GM19043 (cell line): ENCODE results near the gene CDH19.
A peak's percentile ranks its signal among the peaks of the same experiment; 100 is the strongest.

Experiments used
- ATAC-seq: cut with Tn5 transposase; IDR thresholded peaks from one replicate; pipeline ENCODE4 v1.9.1; 2021; ENCODE audit warnings: low read depth; ENCODE audit not compliant: unreplicated experiment

Gene CDH19, protein sequence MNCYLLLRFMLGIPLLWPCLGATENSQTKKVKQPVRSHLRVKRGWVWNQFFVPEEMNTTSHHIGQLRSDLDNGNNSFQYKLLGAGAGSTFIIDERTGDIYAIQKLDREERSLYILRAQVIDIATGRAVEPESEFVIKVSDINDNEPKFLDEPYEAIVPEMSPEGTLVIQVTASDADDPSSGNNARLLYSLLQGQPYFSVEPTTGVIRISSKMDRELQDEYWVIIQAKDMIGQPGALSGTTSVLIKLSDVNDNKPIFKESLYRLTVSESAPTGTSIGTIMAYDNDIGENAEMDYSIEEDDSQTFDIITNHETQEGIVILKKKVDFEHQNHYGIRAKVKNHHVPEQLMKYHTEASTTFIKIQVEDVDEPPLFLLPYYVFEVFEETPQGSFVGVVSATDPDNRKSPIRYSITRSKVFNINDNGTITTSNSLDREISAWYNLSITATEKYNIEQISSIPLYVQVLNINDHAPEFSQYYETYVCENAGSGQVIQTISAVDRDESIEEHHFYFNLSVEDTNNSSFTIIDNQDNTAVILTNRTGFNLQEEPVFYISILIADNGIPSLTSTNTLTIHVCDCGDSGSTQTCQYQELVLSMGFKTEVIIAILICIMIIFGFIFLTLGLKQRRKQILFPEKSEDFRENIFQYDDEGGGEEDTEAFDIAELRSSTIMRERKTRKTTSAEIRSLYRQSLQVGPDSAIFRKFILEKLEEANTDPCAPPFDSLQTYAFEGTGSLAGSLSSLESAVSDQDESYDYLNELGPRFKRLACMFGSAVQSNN

DNA sequence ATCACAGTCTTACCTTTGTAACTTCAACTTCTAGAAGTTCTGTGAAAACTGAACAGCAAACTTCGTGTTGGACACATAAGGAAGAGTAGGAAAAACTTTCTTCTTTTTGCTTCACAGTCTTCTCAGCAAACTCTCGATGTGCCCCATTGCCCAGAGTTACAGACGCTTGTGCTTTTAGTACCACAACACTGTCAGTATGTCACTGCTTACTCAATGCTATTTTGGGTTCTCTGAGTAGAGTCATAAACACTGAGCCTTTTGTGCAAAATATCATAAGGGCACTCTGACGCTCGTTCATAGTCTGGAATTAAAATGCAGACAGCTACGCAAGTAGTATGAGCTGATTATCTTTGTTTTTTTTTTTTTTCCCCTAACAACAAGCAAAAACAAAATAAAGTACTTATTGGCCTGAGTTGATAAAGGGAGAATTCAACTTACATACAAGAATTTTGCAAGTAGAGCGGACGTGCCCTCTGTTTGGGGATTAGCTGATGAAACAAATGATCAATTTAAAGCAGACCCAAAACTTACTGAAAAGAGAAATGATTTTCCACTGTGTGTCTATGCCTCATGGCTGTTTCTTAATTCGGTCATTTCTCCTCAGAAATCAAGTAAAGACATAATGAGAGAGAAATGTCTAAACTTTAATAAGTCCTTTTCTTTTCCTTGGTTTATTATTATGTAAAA is at the start of gene CDH19:
TSS of gene CDH19 (minus strand) at position 150 of the 687 bp plus-strand sequence. CDS start 31,886 bp downstream, outside the sequence.
- no peak for ATAC-seq

DNA sequence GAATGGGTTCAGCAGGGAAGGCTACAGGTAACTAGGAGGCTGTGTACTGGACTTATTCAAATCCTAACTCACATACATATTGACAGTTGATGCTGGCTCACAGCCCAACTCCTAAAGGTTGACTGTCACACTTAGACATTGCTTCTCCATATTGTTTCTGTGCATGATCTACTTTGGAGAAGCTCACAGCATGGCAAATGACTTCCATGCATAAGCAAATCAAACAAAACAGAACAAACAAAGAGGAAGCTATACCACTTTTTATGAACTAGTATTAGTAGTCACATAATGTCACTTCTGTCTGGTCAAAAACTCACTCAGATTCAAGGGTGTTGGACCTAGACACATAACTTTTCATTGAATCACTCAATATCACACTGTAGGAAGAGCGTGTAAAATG is 43.8 kb upstream of the CDH19 start:
- no peak for ATAC-seq

DNA sequence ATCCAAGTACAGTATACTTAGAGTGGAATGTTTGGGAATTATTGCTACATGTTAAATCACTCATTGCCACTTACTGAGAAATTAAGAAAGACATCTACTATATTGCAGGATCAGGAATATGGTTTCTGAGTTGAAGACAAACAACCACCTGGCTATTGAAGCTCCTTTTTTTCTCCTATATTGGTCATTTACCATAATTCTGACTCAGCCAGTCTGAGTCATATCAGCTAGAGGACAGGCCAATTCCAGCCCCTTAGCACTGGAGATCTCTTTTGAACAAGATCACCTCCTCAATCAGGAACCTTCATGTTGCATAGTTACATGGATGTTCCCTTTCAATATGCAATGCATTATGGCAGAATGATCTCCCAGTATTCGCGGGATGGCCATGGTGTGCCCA is 42.7 kb upstream of the CDH19 start:
- no peak for ATAC-seq

DNA sequence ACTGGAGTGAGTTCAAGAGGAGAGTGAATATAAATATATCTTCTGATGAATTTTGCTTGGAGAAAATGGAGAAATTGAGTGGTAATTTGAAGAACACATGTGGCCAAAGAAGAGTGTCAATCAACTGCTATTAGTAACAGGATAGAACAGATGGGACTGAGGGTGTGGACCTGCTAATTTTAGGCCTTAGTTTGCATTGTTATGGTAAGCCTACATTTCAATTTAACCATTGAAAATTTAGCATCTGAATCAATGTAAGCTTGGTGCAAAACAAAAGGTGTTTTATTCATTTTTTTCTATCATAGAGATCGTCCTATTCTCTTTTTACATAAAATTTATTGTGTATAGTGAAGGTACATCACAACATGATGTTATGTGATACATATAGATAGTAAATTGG is 42.1 kb upstream of the CDH19 start:
- ATAC-seq, result no peak

DNA sequence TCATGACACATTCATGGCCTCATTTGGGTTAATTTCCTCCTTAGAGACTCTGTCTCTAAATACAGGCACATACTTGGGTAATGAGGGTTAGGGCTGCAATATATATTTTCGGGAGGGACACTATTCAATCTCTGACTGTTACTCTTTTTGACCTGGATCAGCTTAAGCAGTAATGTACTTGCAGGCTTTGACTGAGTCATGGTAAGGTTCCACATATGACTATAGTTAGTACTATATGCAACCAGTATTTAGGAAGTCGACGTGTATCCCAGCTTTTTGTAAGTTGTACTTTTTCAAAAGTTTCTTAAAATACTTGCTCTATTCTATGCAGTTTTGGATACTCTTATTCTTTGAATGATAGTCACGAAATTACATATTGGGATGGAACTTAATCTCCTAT is 37.2 kb upstream of the CDH19 start:
- ATAC-seq, result no peak

DNA sequence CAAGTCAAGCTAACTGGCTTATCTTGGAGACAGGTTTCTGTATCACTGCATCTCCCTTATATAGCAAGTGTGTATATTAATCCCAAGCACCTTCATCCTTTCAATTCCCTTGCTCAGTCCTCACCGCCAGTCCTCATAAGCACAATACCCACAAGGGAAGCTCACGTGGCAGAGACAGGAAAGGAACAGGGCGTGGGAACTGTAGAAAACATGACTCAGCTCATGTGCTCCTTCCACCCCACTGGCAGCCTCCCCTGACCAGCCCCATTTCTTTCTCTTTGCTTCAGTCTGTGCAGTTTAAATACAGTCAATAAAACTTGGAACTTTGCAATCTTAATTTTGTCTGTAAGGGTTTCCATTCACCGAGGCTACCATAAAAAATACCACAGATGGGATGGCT is 36.5 kb upstream of the CDH19 start:
- no peak for ATAC-seq

DNA sequence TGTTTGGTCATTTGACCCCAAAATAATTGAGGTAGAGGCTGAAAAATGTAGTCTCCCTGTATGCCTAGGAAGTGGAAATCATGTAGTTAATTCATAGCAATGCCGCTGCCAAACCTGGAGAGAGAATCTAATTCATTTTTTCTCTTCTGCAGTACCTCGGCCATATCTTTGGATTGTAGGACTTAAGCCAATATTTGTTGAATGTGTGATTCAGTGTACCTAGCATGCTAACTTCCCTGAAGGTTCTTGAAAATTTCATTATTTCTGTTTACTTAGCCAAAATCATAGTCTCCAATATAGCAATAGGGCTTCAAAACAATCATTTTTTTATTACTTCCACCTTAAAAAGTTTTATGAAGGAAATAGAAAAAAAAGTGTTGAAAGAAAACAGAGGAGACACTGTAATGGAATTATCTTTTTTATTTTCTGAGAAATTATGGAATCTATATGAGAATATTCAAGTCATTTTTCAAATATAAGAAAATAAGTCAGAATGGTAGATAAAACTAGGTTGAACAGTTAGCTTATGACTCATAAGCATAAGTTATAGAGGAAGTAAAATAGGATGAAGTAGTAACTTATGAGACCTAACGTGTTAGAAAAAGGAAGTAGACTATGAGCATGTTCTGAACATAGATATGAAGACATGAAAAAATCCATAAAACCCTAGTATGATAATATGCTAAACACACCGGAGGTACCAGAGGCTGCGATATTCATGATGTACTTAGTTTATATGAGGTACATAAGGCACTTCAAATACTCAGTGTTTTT is 35.2 kb upstream of the CDH19 start:
- ATAC-seq, result no peak

DNA sequence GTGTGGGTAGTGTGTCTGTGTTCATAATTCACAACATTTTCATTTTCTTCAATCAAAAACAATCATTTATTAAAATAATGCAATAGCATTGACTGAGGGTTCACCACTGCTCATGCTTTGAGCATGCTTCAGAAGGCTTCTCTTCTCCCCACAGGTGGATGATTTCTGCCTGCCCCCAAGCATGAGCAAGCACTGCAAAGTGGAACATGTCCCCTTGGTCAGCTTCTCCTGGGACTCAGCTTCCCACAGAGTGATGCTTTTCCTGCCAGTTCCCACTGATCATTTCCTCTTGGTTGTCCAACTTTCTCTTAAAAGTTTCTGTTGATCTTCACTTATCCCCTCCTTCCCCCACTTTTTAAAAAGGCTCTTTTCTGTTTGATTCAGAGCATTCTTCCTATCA is 31.5 kb upstream of the CDH19 start:
- no peak for ATAC-seq

DNA sequence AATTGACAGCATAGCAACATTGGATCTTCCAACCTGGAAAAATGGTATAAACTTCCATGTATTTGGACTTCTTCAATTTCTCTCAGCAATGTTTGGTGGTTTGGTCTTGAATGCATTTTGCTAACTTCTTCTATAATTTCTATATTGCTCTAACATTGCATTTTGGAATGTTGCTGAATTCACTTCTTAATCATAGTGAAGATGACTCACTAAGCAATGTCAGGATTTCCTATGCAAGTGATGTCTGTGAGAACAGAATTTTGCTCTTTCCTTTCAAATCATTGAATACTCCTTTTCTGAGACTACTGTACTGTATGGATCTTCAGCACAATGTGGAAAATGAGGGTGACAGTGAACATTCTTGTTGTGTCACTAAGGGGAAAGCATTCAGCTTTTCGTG is 28.9 kb upstream of the CDH19 start:
- no peak for ATAC-seq

DNA sequence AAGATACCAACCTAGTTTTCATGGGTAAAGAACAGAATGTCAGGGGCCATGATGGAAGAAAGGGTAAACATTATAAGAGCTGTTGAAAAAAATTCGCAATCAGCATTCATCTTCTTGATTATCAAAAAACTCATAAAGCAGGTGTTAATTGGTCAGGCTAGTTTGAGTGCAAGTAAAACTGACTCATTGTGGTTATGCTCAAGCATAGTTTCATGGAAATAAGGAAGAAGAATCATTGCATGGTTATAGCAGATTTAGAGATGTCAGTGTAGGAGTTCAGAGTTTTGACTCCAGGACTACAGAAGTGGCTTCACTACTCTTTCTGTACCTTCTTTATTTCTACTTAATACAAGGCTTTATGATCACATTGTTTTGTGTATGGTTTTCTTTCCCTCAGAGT is 26.9 kb upstream of the CDH19 start:
- ATAC-seq, result no peak

DNA sequence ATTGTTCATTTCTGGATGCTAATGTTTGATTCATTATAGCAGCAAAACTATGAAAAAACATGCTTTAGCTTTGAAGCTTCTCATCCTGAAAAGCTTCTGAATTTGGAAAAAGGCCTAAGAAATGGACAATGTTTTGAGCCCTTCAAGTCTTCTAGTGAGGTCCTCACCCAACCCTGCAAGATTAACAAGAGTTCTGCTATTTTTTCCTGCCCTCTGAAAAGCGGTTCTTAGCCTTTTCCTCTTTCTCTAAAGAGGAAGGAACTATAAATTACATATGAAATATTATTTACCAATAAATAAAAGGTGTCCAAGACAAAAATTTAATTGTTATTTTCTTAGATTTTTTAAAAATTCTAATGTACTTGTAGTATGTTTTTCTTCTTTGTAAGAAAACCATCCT is 19.9 kb upstream of the CDH19 start:
- ATAC-seq, result no peak

DNA sequence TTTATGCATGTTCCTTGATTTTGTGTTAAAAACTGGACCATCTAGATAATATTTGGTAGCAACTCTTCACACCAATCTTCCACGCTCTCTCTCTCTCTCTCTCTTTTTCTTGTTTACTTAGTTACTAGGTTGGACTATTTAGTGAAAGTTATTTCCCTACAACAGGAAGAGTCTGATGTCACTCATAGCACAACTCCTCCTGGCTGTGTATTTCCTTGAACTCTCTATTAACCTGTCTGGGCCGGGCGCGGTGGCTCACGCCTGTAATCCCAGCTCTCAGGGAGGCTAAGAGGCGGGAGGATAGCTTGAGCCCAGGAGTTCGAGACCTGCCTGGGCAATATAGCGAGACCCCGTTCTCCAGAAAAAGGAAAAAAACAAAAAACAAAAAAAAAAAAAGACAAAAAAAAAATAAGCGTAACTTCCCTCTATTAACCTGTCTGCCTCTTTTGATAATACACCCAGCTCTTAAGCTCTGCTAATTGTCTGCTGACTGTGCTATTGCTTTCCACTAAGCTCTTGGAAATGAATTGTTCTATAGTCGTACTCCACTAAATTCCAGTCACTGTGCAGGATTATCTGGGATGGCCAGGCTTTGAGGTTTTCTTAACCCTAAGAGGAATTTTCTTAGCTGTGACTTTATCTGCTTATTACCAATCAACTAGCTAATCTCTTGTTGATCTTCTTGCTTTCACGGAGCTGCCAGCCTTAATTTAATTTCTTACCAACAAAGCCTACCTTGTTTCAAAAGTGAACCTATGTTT is 18.1 kb upstream of the CDH19 start:
- ATAC-seq, result no peak

DNA sequence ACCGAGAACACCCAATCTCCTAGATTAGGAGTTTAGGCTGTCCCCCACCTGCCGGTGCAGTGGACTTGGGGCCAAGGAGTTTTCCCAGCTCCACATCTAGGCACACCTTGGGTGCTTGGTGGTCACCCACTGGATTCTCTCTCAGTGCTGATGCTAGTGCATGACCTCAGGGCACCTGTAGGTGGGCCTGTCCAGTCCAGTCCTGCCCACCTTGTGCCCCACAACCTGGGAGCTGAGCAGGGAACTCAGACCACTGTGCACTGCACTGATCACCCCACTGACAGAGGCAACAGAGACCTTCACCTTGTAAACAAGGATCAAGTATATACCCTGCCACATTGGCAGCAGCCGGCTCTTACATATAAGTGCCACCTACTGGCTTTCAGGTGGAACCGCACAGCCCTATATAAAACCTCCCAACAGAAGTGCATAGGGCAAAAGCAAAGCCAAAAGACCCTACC is 12.7 kb upstream of the CDH19 start:
- peak; percentile 67 for ATAC-seq

DNA sequence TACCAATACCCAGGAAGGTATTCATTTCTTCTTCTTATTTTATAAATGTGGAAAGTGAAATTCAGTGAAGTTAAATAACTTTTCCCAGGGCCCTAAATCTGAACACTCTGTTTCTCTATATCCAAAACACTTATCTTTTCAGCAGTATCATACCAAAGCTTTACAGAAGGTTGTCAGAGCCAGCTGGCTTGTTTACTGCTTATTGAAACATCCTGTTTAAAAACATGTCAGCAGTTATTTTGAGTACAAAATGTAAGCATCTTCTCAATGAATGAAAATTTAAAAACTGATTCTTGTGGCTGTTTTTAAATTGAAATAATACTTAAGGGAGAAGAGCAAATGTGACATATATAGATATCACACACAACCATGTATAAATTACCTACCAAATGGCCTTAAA is 11.3 kb upstream of the CDH19 start:
- ATAC-seq, result no peak

DNA sequence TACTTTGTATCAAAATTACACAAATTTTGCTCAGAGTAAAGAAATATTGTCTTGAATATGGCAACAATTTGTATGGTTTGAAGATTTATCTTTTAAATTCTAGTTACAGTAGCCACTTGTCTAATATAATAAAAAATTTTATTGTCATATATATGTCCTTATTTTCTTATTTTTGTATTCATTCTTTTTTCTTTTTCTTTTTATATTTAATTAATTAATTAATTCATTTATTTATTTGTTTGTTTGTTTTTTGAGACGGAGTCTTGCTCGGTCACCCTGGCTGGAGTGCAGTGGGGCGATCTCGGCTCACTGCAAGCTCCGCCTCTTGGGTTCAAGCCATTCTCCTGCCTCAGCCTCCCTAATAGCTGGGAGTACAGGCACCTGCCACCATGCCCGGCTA is 3.7 kb upstream of the CDH19 start:
- ATAC-seq, result no peak

DNA sequence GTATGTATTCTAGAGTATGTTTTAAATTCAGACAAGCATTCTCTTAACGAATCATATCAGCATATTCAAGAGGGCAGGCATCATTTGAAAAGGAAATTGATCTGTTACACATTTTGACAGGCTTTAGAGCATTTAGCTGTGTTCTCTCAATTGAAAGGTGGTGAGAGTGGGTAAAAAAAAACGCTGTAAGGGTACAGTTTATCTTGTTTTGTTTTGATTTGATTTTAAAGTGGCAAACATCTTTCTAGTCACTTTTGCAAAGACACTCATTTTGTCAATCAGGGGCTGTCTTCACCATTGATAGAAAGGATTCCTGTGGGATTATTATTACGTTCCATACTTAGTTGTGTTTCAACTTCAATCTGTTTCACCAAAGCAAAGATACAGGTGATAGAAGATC is 2.2 kb downstream of the CDH19 start:
- no peak for ATAC-seq

DNA sequence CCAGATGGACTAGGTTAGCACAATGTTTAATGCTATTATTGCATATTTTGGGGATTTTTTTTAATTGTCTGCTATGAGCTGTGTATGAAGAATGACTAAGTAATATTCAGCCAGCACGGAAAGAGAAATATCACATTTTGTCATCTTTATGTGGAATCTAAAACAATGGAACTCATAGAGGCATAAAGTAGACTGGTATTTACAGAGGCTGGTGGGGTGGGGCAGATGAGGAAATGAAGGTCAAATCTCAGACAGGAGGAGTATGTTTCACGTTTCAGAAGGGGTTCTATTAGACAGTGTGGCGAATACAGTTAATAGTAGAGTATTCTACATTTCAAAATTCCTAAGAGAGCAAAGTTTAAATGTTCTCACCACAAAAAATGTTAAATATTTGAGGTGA is 4.7 kb downstream of the CDH19 start:
- no peak for ATAC-seq

DNA sequence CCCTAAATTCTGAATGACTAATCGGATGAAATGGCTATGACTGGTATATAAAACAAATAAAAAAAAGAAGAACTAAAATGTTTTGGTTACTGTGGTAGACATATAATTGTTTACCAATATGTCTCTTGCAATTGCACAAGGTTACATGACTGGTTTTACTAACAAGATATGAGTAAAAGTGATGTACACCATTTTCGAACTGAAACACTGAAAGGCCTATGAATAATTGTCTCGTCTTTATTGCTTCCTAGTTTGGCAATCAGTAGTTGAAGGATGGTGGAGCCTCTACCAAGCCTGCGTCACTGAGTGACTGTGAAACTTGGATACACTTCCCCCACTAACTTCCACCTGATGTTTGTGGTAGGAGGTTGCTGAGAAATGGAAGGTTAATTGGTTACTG is 16.5 kb downstream of the CDH19 start:
- no peak for ATAC-seq

DNA sequence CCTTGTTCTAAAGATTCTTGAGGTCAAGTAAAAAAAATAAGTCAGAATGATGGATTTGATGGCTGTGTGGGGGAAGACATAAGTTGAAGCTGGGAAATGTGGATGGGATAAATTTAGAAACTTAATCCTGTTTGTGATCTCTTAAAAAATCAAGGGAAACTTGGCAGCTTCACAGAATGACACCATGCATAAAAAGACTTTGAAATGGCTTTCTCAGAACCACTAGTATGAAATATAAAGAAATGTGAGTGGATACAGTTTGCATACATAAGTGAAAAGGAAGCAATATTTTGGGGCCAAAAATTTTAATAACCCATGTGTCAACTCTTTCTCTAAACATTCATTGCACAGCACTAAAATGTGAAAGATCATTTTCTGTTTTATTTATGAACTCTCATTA is 21.7 kb downstream of the CDH19 start:
- ATAC-seq, result no peak

DNA sequence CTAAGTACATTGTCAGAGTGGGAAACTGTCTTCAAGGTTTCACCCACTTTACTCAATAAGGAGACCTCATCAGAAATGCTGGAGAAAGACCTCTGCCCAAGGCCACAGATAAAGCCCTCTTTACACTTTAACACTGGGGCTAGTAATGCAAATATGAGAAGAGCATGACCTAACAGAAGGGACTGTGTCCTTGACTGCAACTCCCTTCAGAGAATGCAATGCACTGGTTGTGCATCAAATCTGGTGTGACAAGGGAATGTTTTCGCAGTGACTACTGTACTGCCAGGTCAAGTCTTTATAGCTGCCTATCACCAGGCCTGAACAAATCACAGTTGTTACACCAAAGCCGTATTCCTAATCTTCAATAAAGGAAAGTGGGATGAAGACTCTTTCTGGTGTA is 28.6 kb downstream of the CDH19 start:
- ATAC-seq, result no peak
